AG04450 (cell line): Measurements from ENCODE around the gene CYTH3. TPM values are rescaled to one million over a fixed set of nuclear protein-coding genes. Genes with fewer than 3 reads are reported as not detected.

ENCODE experiments used
- CTCF ChIA-PET: fragments of 300-600, 350-600 bp; formaldehyde crosslinking; extraction: SDS; loops from one replicate; lab custom pipeline; 2022; ENCODE audit warnings: antibody characterized with exemption, inconsistent platforms; lab: Charles Lee
- POLR2A ChIA-PET: fragments of 350-600 bp; formaldehyde crosslinking; extraction: SDS; loops from one replicate; lab custom pipeline; 2021; ENCODE audit warnings: antibody characterized with exemption, inconsistent platforms; lab: Yijun Ruan, JAX
- DNase-seq: peaks from one replicate; pipeline ENCODE4 v3.0.0-alpha.2; 2011; ENCODE audit warnings: low read depth, low spot score
- H3K27ac ChIP-seq: one replicate; pipeline ENCODE4 v1.5.1; 2012; ENCODE audit warnings: low read depth, low read length, control low read depth
- H3K27me3 ChIP-seq: one replicate; pipeline ENCODE4 v1.6.0; 2012; ENCODE audit warnings: low read length; ENCODE audit not compliant: control insufficient read depth, insufficient read depth
- H3K4me3 ChIP-seq: 2 replicates; pipeline ENCODE4 v1.5.1; 2011; ENCODE audit warnings: mild to moderate bottlenecking, low read depth, low read length, control low read depth
- H3K9me3 ChIP-seq: 2 replicates; pipeline ENCODE4 v1.5.1; 2012; ENCODE audit warnings: low read length; ENCODE audit not compliant: control insufficient read depth, insufficient read depth
- polyA plus RNA-seq: library from polyadenylated mRNA; depleted of rRNA; stranded (reverse); fragments of >200 nt; gene quantifications from 2 replicates; pipeline ENCODE4 v1.2.3, GENCODE V29; 2011
- TF ChIP-seq, protein P1 (sequence below): IDR thresholded peaks from 2 replicates; pipeline ENCODE4 v1.5.1; 2011; ENCODE audit warnings: low read depth, low read length, control low read depth, inconsistent platforms

Gene CYTH3
- polyA plus RNA-seq, 1 experiment: 30.2 TPM

DNA sequence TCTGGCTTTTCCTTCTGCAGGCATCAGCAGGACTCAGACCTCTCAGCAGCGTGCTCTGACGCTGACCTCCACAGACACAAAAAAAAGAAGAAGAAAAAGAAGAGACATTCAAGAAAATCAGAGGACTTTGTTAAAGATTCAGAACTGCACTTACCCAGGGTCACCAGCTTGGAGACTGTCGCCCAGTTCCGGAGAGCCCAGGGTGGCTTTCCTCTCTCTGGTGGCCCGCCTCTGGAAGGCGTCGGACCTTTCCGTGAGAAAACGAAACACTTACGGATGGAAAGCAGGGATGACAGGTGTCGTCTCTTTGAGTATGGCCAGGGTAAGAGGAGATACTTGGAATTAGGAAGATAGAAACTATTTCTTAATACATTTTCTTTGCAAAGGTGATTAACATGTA, 115.7 kb downstream of the CYTH3 start:
- Histone ChIP-seq H3K4me3 (no peak overlapping the region), H3K27ac (no peak overlapping the region), H3K9me3 (no peaks in the 10 kb centered on the region; the same call in 1 of the 2 replicates), H3K27me3 (no peaks in the 10 kb centered on the region)
- no peak for DNase-seq
- ChIA-PET POLR2A (no interaction called here), CTCF (interaction anchor here (0.6 kb wide), 1 partner anchor 53 kb away, joined by 3 read pairs; no protein-coding TSS in a partner anchor)
- TF ChIP-seq, protein P1, sequence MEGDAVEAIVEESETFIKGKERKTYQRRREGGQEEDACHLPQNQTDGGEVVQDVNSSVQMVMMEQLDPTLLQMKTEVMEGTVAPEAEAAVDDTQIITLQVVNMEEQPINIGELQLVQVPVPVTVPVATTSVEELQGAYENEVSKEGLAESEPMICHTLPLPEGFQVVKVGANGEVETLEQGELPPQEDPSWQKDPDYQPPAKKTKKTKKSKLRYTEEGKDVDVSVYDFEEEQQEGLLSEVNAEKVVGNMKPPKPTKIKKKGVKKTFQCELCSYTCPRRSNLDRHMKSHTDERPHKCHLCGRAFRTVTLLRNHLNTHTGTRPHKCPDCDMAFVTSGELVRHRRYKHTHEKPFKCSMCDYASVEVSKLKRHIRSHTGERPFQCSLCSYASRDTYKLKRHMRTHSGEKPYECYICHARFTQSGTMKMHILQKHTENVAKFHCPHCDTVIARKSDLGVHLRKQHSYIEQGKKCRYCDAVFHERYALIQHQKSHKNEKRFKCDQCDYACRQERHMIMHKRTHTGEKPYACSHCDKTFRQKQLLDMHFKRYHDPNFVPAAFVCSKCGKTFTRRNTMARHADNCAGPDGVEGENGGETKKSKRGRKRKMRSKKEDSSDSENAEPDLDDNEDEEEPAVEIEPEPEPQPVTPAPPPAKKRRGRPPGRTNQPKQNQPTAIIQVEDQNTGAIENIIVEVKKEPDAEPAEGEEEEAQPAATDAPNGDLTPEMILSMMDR: no peak

DNA sequence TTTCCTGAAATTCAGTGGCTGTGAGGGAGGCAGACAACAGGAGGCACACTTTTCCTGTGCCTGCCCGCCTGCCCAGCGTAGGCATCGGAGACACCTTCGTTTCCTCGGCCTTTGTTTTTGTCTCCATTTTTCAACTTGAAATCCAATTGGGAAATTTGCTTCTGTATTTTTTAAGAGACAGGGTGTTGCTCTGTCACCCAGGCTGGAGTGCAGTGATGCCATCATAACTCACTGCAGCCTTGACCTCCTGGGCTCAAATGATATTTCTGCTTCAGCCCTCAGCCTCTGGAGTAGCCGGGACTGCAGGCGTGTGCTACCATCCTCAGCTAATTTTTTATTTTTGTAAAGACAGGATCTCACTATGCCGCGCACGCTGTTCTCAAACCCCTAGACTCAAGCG, 116.8 kb downstream of the CYTH3 start:
- no peaks in the 10 kb centered on the region for H3K27me3 ChIP-seq
- TF ChIP-seq, protein P1: no peak
- H3K9me3 ChIP-seq: no peaks in the 10 kb centered on the region; the same call in 1 of the 2 replicates
- no peak overlapping the region for H3K4me3 ChIP-seq
- ChIA-PET POLR2A (no interaction called here), CTCF (interaction anchor here (0.8 kb wide), 1 partner anchor 167 kb away, joined by 3 read pairs; no protein-coding TSS in a partner anchor)
- no peak overlapping the region for H3K27ac ChIP-seq
- no peak for DNase-seq

DNA sequence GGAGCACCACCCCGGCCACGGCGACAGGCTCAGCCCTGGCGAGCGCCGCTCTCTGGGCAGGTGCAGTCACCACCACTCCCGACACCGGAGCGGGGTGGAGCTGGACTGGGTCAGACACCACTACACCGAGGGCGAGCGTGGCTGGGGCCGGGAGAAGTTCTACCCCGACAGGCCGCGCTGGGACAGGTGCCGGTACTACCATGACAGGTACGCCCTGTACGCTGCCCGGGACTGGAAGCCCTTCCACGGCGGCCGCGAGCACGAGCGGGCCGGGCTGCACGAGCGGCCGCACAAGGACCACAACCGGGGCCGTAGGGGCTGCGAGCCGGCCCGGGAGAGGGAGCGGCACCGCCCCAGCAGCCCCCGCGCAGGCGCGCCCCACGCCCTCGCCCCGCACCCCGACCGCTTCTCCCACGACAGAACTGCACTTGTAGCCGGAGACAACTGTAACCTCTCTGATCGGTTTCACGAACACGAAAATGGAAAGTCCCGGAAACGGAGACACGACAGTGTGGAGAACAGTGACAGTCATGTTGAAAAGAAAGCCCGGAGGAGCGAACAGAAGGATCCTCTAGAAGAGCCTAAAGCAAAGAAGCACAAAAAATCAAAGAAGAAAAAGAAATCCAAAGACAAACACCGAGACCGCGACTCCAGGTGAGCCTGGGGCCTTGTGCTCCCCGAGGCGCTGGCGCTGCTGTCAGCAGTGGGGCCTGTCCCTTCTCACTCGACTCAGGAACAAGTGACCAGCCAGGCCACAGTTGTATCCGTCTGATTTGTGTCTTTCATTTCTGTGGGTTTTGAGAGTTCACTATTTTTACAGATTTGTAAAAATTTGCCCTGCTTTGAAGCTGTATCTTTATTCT, 117.7 kb downstream of the CYTH3 start:
- DNase-seq: no peak
- TF ChIP-seq, protein P1: no peak
- POLR2A ChIA-PET: no interaction called here
- no peaks in the 10 kb centered on the region; the same call in 1 of the 2 replicates for H3K9me3 ChIP-seq
- no peaks in the 10 kb centered on the region for H3K27me3 ChIP-seq
- H3K27ac ChIP-seq: no peak overlapping the region
- CTCF ChIA-PET: interaction anchor here (0.8 kb wide), 1 partner anchor 168 kb away, joined by 3 read pairs; no protein-coding TSS in a partner anchor
- H3K4me3 ChIP-seq: no peak overlapping the region

DNA sequence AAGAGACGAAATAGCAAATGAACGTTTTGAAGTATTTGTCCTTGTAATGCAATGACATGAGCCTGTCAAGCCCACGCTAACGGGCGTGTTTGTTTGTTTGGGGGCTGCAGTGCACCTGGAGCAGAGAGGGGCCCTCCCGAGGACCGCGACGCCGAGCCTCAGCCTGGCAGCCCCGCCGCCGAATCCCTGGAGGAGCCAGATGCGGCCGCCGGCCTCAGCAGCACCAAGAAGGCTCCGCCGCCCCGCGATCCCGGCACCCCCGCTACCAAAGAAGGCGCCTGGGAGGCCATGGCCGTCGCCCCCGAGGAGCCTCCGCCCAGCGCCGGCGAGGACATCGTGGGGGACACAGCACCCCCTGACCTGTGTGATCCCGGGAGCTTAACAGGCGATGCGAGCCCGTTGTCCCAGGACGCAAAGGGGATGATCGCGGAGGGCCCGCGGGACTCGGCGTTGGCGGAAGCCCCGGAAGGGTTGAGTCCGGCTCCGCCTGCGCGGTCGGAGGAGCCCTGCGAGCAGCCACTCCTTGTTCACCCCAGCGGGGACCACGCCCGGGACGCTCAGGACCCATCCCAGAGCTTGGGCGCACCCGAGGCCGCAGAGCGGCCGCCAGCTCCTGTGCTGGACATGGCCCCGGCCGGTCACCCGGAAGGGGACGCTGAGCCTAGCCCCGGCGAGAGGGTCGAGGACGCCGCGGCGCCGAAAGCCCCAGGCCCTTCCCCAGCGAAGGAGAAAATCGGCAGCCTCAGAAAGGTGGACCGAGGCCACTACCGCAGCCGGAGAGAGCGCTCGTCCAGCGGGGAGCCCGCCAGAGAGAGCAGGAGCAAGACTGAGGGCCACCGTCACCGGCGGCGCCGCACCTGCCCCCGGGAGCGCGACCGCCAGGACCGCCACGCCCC, 118.5 kb downstream of the CYTH3 start:
- POLR2A ChIA-PET: no interaction called here
- no peak for DNase-seq
- TF ChIP-seq, protein P1: no peak
- no peak overlapping the region for H3K4me3 ChIP-seq
- H3K27me3 ChIP-seq: no peaks in the 10 kb centered on the region
- H3K27ac ChIP-seq: no peak overlapping the region
- CTCF ChIA-PET: no interaction called here
- no peaks in the 10 kb centered on the region; the same call in 1 of the 2 replicates for H3K9me3 ChIP-seq
